ENCODE data around the gene CDC16. TPM values are rescaled to one million over a fixed set of nuclear protein-coding genes. Genes with fewer than 3 reads are reported as not detected.

The CDC16 gene
- total RNA-seq, 1 experiment from 2014 or later = 61.0 TPM

DNA sequence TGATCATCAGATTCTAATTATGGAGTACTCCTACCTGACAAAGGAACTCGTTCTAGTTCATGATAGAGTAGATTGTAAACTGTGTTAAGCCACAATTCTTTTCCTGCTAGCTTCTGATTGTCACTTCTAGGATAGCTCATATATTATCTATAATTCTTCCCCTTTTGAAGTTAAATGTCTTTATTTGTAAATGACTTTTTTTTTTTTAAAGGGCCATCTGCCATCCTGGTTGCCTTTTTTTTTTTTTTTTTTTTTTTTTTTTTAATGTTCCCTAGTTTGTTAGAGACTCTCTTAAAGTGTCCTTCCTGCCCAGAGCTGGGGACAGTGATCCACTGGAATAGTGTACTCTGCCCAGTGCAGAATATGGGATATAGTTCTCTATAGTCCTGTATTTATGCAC, 83.9 kb downstream of the CDC16 start:
- RAD21 ChIA-PET (ENCODE audit: low non-redundant PET in 1 of 2, low total read pairs in 2 of 2, uncharacterized antibody in 2 of 2, unreplicated experiment in 2 of 2) = no interaction called here
- ATAC-seq = no peak
- peaks cover 0 to 15% of the 10 kb centered on the region in 2 experiments; a peak in 3 of 4 replicates for H3K4me1 ChIP-seq (ENCODE audit: control insufficient read depth in 1 of 2, insufficient read depth in 2 of 2, low read length in 2 of 2)
- CTCF ChIA-PET = no interaction called here
- H3K9ac ChIP-seq (ENCODE audit: low read length) = no peak overlapping the region
- H3K79me2 ChIP-seq (ENCODE audit: insufficient read depth, low read length) = peaks cover 88% of the 10 kb centered on the region
- H3K9me2 ChIP-seq (ENCODE audit: insufficient read depth) = no peaks in the 10 kb centered on the region
- no peak overlapping the region for H2AFZ ChIP-seq (ENCODE audit: low read depth, low read length, poor library complexity, severe bottlenecking)
- TF ChIP-seq ZFX (IDR thresholded peaks at IDR 0.05) (no peak), POLR2A (IDR thresholded peaks at IDR 0.05; ENCODE audit: borderline replicate concordance, extremely low read depth, insufficient read depth, insufficient read length) (no peak), EZH2phosphoT487 (IDR thresholded peaks at IDR 0.05; ENCODE audit: borderline replicate concordance) (no peak), TCF7L2 (IDR thresholded peaks at IDR 0.05; ENCODE audit: borderline replicate concordance, extremely low read depth, insufficient read depth, insufficient read length) (no peak), EGR1 (IDR thresholded peaks at IDR 0.05; ENCODE audit: low read depth) (no peak), YY1 (IDR thresholded peaks at IDR 0.05; ENCODE audit: extremely low read depth, insufficient replicate concordance, low read depth, low read length) (no peak), ZNF274 (IDR thresholded peaks at IDR 0.05; ENCODE audit: low read depth, low read length) (no peak), RAD21 (IDR thresholded peaks at IDR 0.05; ENCODE audit: low read depth) (no peak), SRF (IDR thresholded peaks at IDR 0.05; ENCODE audit: low read depth) (no peak), CEBPB (IDR thresholded peaks at IDR 0.05; ENCODE audit: low read depth) (no peak), ELF1 (IDR thresholded peaks at IDR 0.05; ENCODE audit: borderline replicate concordance, low read depth) (no peak), JUND (IDR thresholded peaks at IDR 0.05) (no peak)
- TF ChIP-seq, protein P1, sequence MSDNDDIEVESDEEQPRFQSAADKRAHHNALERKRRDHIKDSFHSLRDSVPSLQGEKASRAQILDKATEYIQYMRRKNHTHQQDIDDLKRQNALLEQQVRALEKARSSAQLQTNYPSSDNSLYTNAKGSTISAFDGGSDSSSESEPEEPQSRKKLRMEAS (IDR thresholded peaks at IDR 0.05) = no peak
- TF ChIP-seq, protein P2, sequence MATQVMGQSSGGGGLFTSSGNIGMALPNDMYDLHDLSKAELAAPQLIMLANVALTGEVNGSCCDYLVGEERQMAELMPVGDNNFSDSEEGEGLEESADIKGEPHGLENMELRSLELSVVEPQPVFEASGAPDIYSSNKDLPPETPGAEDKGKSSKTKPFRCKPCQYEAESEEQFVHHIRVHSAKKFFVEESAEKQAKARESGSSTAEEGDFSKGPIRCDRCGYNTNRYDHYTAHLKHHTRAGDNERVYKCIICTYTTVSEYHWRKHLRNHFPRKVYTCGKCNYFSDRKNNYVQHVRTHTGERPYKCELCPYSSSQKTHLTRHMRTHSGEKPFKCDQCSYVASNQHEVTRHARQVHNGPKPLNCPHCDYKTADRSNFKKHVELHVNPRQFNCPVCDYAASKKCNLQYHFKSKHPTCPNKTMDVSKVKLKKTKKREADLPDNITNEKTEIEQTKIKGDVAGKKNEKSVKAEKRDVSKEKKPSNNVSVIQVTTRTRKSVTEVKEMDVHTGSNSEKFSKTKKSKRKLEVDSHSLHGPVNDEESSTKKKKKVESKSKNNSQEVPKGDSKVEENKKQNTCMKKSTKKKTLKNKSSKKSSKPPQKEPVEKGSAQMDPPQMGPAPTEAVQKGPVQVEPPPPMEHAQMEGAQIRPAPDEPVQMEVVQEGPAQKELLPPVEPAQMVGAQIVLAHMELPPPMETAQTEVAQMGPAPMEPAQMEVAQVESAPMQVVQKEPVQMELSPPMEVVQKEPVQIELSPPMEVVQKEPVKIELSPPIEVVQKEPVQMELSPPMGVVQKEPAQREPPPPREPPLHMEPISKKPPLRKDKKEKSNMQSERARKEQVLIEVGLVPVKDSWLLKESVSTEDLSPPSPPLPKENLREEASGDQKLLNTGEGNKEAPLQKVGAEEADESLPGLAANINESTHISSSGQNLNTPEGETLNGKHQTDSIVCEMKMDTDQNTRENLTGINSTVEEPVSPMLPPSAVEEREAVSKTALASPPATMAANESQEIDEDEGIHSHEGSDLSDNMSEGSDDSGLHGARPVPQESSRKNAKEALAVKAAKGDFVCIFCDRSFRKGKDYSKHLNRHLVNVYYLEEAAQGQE (IDR thresholded peaks at IDR 0.05; ENCODE audit: low read depth) = no peak
- TF ChIP-seq, protein P3, sequence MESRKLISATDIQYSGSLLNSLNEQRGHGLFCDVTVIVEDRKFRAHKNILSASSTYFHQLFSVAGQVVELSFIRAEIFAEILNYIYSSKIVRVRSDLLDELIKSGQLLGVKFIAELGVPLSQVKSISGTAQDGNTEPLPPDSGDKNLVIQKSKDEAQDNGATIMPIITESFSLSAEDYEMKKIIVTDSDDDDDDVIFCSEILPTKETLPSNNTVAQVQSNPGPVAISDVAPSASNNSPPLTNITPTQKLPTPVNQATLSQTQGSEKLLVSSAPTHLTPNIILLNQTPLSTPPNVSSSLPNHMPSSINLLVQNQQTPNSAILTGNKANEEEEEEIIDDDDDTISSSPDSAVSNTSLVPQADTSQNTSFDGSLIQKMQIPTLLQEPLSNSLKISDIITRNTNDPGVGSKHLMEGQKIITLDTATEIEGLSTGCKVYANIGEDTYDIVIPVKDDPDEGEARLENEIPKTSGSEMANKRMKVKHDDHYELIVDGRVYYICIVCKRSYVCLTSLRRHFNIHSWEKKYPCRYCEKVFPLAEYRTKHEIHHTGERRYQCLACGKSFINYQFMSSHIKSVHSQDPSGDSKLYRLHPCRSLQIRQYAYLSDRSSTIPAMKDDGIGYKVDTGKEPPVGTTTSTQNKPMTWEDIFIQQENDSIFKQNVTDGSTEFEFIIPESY (IDR thresholded peaks at IDR 0.05; ENCODE audit: extremely low read depth, insufficient replicate concordance, low read length) = no peak
- TF ChIP-seq, protein P4, sequence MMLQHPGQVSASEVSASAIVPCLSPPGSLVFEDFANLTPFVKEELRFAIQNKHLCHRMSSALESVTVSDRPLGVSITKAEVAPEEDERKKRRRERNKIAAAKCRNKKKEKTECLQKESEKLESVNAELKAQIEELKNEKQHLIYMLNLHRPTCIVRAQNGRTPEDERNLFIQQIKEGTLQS (IDR thresholded peaks at IDR 0.05) = no peak
- TF ChIP-seq, protein P5, sequence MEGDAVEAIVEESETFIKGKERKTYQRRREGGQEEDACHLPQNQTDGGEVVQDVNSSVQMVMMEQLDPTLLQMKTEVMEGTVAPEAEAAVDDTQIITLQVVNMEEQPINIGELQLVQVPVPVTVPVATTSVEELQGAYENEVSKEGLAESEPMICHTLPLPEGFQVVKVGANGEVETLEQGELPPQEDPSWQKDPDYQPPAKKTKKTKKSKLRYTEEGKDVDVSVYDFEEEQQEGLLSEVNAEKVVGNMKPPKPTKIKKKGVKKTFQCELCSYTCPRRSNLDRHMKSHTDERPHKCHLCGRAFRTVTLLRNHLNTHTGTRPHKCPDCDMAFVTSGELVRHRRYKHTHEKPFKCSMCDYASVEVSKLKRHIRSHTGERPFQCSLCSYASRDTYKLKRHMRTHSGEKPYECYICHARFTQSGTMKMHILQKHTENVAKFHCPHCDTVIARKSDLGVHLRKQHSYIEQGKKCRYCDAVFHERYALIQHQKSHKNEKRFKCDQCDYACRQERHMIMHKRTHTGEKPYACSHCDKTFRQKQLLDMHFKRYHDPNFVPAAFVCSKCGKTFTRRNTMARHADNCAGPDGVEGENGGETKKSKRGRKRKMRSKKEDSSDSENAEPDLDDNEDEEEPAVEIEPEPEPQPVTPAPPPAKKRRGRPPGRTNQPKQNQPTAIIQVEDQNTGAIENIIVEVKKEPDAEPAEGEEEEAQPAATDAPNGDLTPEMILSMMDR (IDR thresholded peaks at IDR 0.05 in 2 of 3, conservative IDR thresholded peaks at IDR 0.05 in 1 of 3; ENCODE audit: borderline replicate concordance in 1 of 3, insufficient read depth in 1 of 3, low read depth in 2 of 3, low read length in 2 of 3) = no peak
- H3K27ac ChIP-seq (ENCODE audit: low read depth, low read length) = no peak overlapping the region
- POLR2A ChIA-PET = no interaction called here
- BruUV-seq (replicated peaks) = no TSS peak
- no peak overlapping the region for H3K4me3 ChIP-seq (replicated peaks in 1 of 2; ENCODE audit: low read depth in 1 of 2, low read length in 2 of 2)
- peaks cover 22 to 30% of the 10 kb centered on the region in 2 experiments for H3K36me3 ChIP-seq (ENCODE audit: control insufficient read depth in 1 of 2, insufficient read depth in 2 of 2, low read length in 2 of 2)
- no peaks in the 10 kb centered on the region for H3K9me3 ChIP-seq (ENCODE audit: control insufficient read depth in 1 of 2, insufficient read depth in 1 of 2, low read depth in 1 of 2, low read length in 2 of 2)
- peaks cover 3% of the 10 kb centered on the region; the same call in 1 of the 2 replicates for H4K20me1 ChIP-seq (ENCODE audit: insufficient read depth)
- no peak overlapping the region for H3K4me2 ChIP-seq (ENCODE audit: low read length)
- H3K27me3 ChIP-seq (ENCODE audit: insufficient read depth, low read length) = no peaks in the 10 kb centered on the region
- no peak for DNase-seq (ENCODE audit: low read depth, low spot score)
- intact Hi-C loops (cut with micrococcal nuclease) = no loop called here
